GM19328 (cell line): Measurements from ENCODE around the gene NDRG4.

Source experiments
- ATAC-seq: cut with Tn5 transposase; IDR thresholded peaks from one replicate; pipeline ENCODE4 v1.9.1; 2021; ENCODE audit warnings: mild to moderate bottlenecking, moderate library complexity; ENCODE audit not compliant: unreplicated experiment

Gene NDRG4, protein sequence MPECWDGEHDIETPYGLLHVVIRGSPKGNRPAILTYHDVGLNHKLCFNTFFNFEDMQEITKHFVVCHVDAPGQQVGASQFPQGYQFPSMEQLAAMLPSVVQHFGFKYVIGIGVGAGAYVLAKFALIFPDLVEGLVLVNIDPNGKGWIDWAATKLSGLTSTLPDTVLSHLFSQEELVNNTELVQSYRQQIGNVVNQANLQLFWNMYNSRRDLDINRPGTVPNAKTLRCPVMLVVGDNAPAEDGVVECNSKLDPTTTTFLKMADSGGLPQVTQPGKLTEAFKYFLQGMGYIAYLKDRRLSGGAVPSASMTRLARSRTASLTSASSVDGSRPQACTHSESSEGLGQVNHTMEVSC

DNA sequence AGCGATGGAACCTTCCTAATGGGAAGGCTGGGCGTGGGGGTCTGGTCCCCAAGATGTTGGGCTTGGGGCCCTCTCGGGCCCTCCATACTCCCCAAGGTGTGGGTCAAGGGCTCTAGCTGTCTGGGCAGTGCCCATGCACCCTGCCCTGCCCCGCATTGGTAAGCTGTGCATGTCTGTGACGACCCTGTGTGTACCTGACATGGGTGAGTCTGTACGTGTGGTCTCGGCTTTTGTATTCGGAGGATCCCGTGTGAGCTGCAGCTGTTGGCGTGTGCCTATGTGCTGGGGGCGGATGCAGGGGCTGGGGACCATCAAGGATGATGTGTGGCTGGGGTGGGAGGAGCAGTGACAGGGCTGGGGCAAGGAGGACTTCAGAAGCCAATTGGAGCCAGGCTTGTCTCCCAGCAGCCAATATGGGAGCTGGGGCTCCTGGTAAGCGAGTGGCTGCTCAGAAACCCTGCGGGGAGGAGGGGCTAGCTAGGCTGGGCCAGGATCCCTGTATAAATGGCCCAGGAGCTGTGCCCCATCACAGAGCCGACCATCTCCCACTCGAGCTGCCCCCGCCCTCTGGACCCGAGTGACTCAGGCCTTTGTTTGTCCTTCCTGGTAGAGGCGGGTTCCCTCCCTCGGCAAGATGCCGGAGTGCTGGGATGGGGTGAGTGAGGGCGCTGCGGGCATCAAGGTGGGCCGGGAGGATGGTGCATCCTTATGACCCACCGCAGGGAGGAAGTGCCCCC, at the start of gene NDRG4:
TSS of gene NDRG4 (plus strand) at position 529 of the 737 bp plus-strand sequence. CDS start at position 635, 106 bp downstream.
- ATAC-seq: no peak

DNA sequence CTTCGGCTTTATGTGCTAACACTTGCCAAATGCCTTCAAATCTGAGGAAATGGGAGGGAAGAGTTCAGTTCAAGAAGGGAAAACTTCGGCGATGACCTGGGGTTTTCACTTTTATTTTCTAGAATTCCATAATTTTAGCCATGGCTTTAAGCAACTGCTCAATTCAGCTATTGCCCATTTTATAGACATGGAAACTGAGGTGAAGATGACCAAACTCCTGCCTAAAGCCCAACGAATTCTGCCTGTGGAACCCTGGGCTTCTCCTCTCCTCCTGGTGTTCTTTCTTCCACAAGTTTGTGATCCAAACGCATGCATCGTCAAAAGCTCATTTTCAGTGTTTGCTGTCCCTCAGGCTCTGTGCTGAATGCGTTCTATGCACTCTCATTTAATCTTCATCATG, 49.4 kb upstream of the NDRG4 start:
- no peak for ATAC-seq

DNA sequence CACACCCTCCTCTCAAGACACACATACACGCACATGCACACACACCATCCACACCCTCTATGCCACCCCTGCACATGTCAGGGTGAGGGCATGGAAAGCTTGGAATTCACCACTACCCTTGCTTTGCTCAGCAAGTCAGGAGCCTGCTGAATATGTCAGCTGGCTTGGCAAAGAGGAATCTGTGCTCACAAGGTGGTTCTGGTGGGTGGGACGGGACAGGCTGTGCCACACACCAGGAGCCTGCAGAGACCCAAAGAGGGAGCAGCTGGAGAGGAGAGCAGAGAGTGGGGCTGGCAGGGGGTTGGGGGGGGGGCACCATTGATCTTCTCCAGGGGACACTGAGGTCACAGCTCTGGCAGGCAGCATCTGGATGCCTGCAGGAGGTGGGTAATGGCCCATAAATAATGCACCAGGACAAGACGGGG, 48.7 kb upstream of the NDRG4 start:
- ATAC-seq: no peak

DNA sequence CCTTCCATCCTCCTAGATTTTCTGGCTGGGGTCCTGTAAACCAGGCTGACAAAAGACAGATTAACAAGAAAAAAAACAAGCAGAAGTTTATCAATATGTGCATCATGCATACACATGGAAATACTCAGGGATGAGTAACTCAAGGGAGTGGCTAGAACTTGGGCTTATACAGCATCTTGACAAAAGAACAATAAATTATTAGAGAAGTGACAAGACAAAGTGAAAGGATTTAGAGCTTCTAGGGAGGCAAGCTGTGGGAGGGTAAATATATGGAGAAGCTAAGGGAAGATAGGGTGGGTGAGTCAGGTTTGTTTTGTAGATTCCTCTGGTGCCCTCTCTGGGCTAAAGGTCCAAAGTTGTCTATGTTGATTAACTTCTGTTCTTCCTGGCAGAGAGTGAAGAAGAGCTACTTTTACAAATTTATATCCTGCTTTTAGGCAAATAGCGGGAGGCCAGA, 48.0 kb upstream of the NDRG4 start:
- ATAC-seq: no peak

DNA sequence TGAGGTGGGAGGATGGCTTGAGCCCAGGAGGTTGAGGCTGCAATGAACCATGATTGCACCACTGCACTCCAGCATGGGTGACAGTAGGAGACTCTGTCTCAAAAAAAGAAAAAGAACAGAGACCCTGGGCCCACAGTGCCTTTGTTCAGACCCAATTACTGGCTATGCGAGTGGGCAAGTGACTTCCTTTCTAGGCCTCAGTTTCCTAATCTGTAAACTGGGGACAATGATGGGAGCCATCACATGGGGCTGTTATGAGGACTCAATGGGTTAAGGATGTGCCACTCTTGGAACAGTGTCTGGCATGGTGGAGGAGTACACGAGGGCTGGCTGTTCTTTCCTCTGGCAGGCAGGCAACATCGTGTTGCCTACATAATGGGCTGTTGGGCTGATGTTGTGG, 47.3 kb upstream of the NDRG4 start:
- ATAC-seq: no peak

DNA sequence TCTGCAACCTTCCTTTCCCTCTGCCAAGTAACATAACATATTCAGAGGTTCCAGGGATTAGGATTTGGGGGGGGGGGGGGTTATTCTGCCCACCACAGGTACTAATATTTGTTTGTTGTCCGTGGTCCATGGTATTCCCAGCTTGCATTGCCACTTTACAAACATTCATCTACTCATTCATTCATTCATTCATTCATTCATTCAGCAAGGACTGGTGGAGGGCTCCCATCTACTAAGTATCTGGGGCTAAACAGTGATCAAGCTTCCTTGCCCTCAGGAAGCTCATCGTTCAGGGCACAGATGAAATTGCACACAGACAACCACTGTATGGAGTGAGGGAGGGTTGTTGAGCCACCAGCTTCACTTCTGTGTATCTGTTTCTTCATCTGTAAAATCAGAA, 45.8 kb upstream of the NDRG4 start:
- no peak for ATAC-seq

DNA sequence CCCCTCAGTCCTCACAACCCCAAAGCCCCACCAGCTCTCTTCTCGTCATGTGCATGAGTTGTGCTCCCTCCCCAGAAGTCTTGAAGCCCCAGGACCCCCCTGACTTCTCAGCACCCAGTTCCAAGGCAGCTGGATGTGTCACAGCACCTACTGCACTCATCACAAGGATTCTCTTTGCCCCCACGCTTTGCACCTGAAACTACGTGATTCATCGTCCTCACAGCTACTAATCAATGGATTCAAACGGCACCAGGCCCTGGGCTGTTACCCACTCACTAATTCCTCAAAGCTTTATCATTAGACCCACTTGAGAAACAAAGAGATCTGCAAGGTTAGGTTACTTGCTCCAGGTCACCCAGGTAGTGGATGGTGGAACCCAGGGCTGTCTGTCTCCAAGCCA, 45.1 kb upstream of the NDRG4 start:
- no peak for ATAC-seq

DNA sequence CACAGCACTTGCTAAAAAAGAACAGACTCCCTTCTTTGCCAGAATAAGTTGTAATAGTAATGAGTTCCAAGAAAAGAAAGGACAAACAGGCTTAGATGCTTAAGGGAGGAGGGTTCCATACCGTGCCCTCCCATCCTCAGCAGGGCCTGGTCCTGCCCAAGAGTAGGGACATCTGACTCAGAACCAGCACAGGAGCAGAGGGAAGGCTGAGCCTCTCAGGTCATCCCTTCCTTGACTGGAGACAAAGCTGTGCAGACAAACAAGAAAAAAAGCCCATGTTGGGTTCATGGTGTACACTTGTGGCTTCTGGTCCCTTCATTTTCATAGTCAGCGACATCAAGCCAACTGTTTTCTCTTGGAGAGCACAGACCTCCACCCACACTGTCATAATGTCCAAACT, 44.2 kb upstream of the NDRG4 start:
- ATAC-seq: no peak

DNA sequence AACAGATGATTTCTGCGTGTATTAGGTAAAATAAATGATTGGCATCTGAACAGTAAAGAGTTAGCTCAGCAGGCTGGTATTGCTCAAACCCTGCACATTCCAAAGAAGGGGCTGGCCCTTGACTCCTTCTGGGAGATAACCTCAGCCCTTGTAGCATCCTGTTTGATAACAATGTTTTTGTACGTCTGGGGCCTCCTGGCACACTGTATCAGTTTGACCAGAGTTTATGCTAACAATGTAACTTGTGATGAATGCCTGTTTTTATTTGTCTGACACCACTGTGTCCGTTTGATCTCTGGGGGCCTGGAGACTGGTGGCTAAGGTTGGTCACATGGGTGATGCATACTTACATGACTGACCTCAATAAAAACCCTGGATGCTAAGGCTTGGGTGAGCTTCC, 43.8 kb upstream of the NDRG4 start:
- ATAC-seq: no peak

DNA sequence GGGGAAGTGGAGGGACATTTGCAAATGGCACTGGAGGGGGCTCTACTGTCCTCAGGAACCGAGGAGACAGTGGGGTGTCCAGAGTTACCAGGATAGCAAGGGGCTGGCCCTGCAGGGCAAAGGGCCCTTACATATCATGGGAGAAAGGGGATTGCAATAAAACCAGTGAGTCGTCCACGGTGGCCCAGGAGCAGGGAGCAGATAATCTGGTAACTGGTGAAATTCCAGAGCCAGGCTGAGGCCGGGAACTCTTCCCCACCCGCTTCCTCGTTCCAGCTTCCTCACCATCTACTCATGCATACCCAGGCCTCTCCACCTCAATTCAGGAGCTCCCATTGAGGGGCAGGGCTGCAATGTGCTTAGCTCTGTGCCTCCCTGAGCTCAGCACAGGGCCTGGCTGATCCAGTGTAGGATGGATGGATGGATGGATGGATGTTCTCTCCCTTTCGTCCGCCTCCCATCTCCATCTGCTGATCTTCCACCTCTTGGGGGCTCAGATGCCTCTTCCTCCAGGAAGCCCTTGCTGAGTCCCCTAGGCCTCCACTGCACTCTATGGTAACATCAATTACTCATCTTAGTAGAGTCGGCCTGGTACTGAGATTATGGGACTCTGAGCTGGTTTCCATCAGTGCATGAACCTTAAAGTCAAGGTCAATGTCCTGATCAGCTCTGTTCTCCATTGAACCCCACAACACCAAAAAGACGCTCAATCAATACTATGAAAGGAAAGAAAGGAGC, 41.2 kb upstream of the NDRG4 start:
- ATAC-seq: no peak

DNA sequence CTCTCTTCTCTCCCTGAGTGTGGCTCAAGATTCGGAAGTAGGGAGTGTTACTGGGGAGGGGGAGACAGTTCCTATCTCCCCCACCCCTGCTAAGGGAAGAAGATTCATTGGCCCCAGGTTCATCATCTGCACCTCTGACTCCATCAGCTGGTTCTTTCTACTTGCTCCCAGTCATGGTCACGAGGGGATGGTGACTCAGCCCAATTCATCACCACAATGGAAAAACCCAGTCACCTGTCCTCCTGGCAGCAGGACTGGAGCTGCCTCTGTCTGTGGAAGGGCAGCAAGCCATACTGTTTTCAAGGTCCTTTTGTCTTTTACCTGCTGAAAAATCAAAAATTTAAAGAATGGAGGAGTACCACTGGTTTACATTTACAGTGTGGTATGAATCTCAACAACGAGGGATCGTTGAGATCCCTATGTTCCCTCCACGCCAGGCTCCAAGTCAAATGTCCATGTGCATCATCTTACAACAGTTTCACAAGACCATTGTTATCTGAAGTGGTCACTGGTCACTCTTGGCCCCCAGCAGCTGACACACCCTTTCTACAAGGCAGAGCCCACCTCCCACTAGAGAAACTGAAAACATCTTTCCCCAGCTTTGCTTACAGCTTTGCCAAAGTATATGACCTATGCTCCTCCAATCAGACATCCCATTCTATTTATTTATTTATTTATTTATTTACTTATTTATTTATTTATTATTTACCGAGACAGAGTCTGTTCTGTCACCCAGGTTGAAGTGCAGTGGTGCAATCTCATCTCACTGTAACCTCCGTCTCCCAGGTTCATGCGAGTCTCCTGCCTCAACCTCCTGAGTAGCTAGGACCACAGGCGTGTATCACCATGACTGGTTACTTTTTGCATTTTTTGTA, 40.4 kb upstream of the NDRG4 start:
- no peak for ATAC-seq

DNA sequence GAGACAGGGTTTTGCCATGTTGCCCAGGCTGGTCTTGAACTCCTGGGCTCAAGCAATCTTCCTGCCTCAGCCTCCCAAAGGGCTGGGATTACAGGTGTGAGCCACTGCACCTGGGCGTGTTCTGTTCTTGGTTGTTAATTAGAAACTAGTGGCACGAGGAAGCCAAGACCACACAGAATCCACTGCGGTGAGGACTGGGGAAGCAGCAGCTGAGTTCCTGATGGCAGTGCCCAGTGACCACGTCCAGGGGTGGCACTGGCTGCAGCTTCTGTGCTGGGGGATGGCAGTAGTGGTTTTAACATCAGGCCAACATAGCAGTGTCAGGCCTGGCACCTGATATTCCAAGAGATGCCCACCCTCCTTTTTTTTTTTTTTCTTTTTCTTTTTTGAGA, 39.7 kb upstream of the NDRG4 start:
- no peak for ATAC-seq

DNA sequence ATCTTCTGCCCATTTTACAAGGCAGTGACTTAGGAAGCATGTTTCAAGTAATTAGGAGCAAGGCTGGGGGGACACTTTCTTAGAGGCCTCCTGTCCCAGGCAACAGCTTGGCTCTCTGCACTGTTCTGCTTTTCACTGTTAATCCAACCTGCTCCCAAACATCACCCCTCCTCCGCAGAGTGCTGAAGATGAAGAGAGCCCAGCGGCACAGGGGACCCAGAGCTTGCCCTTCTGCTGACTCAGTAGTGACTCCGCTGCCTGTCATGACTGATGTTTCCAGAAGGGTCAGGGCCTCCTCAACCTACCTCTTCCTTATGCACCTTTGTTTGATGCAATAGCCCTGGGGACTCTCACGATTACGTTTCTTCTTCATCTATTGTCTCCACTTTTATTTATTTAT, 38.9 kb upstream of the NDRG4 start:
- ATAC-seq: no peak

DNA sequence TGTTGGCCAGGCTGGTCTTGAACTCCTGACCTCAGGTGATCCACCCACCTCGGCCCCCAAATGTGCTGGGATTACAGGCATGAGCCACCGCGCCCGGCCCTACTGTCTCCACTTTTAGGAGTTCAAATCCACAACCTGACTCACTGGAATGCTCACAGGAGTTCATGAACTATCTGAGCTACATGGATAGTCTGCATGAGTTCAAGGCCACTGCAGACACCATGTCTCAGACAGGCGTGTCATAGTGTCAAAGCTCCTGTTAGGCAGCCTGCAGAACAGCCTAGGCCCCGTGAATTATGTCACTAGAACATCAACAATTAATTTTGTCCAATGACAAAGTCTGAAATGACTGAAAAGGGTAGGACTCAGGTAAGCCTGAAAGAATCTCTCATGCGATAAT, 38.3 kb upstream of the NDRG4 start:
- no peak for ATAC-seq

DNA sequence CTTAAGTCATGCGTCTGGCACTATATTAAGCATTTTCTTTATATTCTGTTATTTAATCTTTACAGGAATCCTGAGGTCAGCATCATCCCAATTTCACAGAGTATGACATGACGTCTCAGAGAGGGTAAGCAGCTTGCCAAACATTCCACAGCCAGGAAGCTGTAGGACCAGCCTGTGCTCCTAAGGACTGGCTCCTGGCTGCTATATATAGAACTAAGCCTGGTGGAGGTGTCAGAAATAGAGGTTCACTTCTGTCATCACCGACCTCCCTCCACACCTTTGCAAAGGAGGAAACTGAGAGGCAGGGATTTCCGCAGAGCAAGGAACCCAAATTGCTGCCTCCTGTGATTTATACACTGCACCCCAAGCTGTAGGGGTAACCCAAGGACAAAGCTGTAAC, 37.9 kb upstream of the NDRG4 start:
- ATAC-seq: no peak

DNA sequence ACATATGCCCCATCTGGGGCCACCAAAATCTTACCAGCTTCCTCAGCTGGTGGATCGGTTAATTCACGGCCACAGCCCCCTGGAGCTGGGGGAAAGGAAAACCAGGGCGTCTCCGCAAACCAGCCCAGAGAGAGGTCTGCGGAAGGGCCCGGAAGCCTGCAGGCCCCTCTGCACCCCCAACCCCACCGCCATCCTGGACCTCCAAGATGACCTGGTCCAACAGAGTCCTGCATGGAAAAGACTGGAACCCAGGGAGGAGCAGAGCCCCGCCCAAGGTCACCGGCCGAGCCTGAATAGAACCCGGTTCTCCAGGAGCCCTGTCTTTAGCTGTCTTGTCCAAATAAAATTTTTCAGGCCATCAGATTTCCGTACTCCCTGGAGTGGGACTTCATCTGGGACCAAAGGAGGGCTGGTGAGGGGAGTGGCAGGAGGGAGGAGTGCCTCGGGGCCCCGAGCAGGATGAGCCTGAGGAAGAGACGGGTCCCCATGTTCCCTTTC, 37.4 kb upstream of the NDRG4 start:
- no peak for ATAC-seq

DNA sequence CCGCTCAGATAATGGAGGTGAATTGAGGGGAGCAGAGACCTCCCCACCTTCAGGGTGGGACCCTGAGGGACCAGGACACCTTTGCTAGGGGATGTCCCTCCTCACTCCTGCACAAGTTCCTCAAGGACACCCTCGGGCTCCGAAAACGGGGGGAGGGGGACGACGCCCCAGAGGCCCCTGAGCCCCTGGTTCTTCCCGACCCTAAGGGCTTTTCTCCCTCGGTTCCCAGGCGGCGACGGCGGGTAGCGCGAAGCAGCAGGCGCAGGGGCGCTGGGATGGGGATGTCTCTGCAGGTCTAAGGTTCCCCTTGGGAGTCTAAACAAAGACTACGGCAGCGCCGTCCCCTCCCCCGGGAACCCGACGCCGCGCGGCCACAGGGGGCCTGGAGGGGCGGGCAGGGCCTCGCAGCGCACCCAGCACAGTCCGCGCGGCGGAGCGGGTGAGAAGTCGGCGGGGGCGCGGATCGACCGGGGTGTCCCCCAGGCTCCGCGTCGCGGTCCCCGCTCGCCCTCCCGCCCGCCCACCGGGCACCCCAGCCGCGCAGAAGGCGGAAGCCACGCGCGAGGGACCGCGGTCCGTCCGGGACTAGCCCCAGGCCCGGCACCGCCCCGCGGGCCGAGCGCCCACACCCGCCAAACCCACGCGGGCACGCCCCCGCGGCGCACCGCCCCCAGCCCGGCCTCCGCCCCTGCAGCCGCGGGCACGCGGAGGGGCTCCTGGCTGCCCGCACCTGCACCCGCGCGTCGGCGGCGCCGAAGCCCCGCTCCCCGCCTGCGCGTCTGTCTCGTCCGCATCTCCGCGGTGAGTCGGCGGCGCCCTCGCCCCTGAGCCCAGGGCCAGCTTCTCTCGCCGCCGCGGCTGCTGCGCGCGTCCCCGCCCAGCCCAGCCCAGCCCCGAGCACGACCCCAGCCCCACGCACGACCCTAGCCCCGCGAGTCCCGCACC, 36.7 kb upstream of the NDRG4 start:
- no peak for ATAC-seq

DNA sequence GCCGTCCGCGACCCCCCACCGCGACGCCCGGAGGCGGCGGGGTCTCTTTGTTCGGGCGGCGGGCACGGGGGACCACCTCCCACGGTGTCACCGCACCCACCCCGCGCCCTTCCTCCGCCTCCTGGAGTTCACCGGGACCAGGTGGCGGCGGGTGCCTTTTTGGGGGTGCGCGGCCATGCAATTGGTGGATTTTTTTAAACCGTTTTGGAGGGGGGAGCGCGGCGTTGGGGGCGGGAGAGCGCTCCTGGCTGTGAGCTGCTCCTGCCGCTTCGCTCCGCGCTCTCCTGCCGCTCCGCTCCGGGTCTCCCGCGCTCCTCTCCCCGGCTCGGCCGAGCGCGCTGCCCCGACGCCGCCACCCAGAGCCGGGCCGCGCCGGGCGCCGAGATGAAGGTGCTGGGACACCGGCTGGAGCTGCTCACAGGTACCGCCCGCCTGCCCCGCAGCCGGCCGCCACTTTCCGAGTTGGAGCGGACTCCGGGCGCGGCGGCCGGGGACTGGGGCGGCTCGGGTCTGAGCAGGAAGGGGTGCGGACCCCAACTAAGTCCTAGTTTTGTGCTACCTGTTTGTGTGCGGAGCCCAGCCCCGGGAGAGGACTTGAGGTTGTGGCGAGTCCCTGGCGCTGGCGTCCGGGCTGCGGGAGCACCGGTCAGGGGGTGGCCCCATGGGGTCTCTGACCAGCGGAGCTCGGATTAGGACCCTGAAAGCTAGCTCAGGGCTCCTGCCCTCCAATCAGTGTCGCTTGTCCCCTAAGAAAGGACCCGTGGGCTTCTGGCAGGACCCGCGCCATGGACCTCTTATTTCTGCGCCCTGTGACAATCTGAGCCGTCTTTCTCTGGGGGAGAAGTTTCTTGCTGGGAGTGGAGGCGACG, 35.7 kb upstream of the NDRG4 start:
- ATAC-seq: no peak
